Panc1 (cell line): ENCODE data around the gene THUMPD1. TPM values are rescaled to one million over a fixed set of nuclear protein-coding genes. Genes with fewer than 3 reads are reported as not detected.

Source experiments
- ATAC-seq: fragments of 200-7000 bp; cut with Tn5 transposase; 2 replicates; pipeline ENCODE4 v1.9.1; 2020; ENCODE audit warnings: mild to moderate bottlenecking, moderate library complexity
- BruUV-seq: library from RNA; stranded (reverse); fragments of 400-500 nt; replicated peaks from 2 replicates; lab custom pipeline; 2021; lab: Mats Ljungman, UMichigan
- CTCF ChIA-PET: fragments of 300-600 bp; sonication (Branson Sonifier 250); formaldehyde crosslinking; loops from one replicate; lab custom pipeline; 2022; ENCODE audit warnings: antibody characterized with exemption; lab: Charles Lee
- POLR2A ChIA-PET: fragments of 300-600 bp; sonication (Branson Sonifier 250); formaldehyde crosslinking; loops from one replicate; lab custom pipeline; 2022; ENCODE audit warnings: antibody characterized with exemption; lab: Charles Lee
- DNase-seq: peaks from one replicate; pipeline ENCODE4 v3.0.0-alpha.2; 2010; ENCODE audit warnings: low read depth, low spot score
- H3K27ac ChIP-seq: 2 replicates; pipeline ENCODE4 v1.5.1; 2011; ENCODE audit warnings: mild to moderate bottlenecking, low read length, inconsistent platforms
- H3K27me3 ChIP-seq: fragments of 200-500 bp; sonication (Bioruptor generic); 2 replicates; pipeline ENCODE4 v1.6.0; 2014; ENCODE audit warnings: low read length, inconsistent platforms; ENCODE audit not compliant: control insufficient read depth, insufficient read depth
- H3K36me3 ChIP-seq: fragments of 200-500 bp; sonication (Bioruptor generic); 2 replicates; pipeline ENCODE4 v1.5.1; 2014; ENCODE audit warnings: inconsistent platforms, mild to moderate bottlenecking, low read length, moderate library complexity; ENCODE audit not compliant: control insufficient read depth, insufficient read depth
- H3K4me1 ChIP-seq: 2 replicates; pipeline ENCODE4 v1.5.1; 2011; ENCODE audit warnings: inconsistent platforms, mild to moderate bottlenecking, low read length, moderate library complexity; ENCODE audit not compliant: control insufficient read depth, insufficient read depth
- H3K4me3 ChIP-seq, 2 experiments: 2 replicates each; pipeline ENCODE4 v1.5.1; 2011 to 2012; ENCODE audit warnings: low read depth in 2 of 2, low read length in 2 of 2, mild to moderate bottlenecking in 2 of 2, inconsistent platforms in 1 of 2, moderate library complexity in 1 of 2
- H3K9me3 ChIP-seq: fragments of 200-500 bp; sonication (Bioruptor generic); 2 replicates; pipeline ENCODE4 v1.5.1; 2014; ENCODE audit warnings: low read depth, mild to moderate bottlenecking, inconsistent platforms, low read length, moderate library complexity; ENCODE audit not compliant: control insufficient read depth, insufficient read depth
- POLR2AphosphoS5 ChIP-seq: IDR thresholded peaks from 2 replicates; pipeline ENCODE4 v1.6.1; 2012; ENCODE audit warnings: mild to moderate bottlenecking, low read depth, low read length, moderate library complexity
- SIN3A ChIP-seq: IDR thresholded peaks from 2 replicates; pipeline ENCODE4 v1.6.1; 2012; ENCODE audit warnings: low read depth, mild to moderate bottlenecking, low read length, moderate library complexity, borderline replicate concordance; ENCODE audit not compliant: insufficient read depth
- TCF7L2 ChIP-seq: IDR thresholded peaks from 2 replicates; pipeline ENCODE4 v1.6.1; 2011; ENCODE audit warnings: mild to moderate bottlenecking, low read depth, low read length, inconsistent platforms
- in situ Hi-C: cut with HindIII; loops from 2 replicates; pipeline ENCODE4 v1.10.0; 2016; ENCODE audit warnings: low sequenced_read_pairs, low pct_unique_long_range_greater_than_20kb
- intact Hi-C: fragments of 100-400 bp; cut with micrococcal nuclease; formaldehyde crosslinking; loops from one replicate; pipeline ENCODE4 v1.10.0; 2022; ENCODE audit not compliant: unreplicated experiment
- total RNA-seq: library from RNA; stranded (reverse); gene quantifications from one replicate; pipeline ENCODE4 v1.2.1, GENCODE V29; 2021; ENCODE audit not compliant: unreplicated experiment
- TF ChIP-seq, protein P1 (sequence below), 2 experiments: IDR thresholded peaks; 2 replicates each; pipeline ENCODE4 v1.6.1; 2011 to 2012; ENCODE audit warnings: low read depth in 2 of 2, control low read depth in 1 of 2, low read length in 1 of 2, mild to moderate bottlenecking in 1 of 2, moderate library complexity in 1 of 2; ENCODE audit not compliant: insufficient read depth in 1 of 2
- TF ChIP-seq, protein P2 (sequence below): fragments of 450-650 bp; IDR thresholded peaks from 2 replicates; pipeline ENCODE4 v1.5.1; 2017; ENCODE audit warnings: mild to moderate bottlenecking

Gene THUMPD1
- total RNA-seq, 1 experiment from 2014 or later = 36.2 TPM

DNA sequence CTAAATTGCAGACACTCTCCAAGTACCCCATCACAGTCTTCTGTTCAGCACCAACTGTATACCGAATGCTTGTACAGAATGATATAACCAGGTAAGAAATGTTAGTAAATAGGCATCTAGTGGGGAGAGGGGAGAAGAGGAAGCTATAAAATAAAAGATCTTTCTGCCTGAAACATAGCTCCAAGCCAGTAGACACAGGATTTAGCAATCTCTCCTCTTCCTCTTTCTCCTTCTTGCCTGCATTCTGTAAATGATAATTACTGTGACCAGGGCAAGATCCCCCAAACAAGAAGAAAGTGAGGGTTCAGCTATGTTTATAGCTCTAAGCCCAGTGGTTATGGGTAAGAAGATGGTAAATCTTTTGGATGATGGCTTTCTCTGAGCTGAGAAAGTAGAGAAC is 40.1 kb upstream of the THUMPD1 start:
- intact Hi-C loops (no loop called here), in situ Hi-C loops (no loop called here)
- Histone ChIP-seq H3K9me3 (no peaks in the 10 kb centered on the region), H3K27ac (no peak overlapping the region), H3K4me3 (no peak overlapping the region), H3K36me3 (no peaks in the 10 kb centered on the region), H3K27me3 (peaks cover 3% of the 10 kb centered on the region; the same call in 1 of the 2 replicates), H3K4me1 (no peaks in the 10 kb centered on the region)
- DNase-seq = no peak
- TF ChIP-seq TCF7L2 (no peak), POLR2AphosphoS5 (no peak), SIN3A (no peak)
- TF ChIP-seq, protein P1, sequence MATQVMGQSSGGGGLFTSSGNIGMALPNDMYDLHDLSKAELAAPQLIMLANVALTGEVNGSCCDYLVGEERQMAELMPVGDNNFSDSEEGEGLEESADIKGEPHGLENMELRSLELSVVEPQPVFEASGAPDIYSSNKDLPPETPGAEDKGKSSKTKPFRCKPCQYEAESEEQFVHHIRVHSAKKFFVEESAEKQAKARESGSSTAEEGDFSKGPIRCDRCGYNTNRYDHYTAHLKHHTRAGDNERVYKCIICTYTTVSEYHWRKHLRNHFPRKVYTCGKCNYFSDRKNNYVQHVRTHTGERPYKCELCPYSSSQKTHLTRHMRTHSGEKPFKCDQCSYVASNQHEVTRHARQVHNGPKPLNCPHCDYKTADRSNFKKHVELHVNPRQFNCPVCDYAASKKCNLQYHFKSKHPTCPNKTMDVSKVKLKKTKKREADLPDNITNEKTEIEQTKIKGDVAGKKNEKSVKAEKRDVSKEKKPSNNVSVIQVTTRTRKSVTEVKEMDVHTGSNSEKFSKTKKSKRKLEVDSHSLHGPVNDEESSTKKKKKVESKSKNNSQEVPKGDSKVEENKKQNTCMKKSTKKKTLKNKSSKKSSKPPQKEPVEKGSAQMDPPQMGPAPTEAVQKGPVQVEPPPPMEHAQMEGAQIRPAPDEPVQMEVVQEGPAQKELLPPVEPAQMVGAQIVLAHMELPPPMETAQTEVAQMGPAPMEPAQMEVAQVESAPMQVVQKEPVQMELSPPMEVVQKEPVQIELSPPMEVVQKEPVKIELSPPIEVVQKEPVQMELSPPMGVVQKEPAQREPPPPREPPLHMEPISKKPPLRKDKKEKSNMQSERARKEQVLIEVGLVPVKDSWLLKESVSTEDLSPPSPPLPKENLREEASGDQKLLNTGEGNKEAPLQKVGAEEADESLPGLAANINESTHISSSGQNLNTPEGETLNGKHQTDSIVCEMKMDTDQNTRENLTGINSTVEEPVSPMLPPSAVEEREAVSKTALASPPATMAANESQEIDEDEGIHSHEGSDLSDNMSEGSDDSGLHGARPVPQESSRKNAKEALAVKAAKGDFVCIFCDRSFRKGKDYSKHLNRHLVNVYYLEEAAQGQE (IDR thresholded peaks at IDR 0.05; ENCODE audit: insufficient read depth in 1 of 2, low read depth in 2 of 2, low read length in 1 of 2) = no peak
- TF ChIP-seq, protein P2, sequence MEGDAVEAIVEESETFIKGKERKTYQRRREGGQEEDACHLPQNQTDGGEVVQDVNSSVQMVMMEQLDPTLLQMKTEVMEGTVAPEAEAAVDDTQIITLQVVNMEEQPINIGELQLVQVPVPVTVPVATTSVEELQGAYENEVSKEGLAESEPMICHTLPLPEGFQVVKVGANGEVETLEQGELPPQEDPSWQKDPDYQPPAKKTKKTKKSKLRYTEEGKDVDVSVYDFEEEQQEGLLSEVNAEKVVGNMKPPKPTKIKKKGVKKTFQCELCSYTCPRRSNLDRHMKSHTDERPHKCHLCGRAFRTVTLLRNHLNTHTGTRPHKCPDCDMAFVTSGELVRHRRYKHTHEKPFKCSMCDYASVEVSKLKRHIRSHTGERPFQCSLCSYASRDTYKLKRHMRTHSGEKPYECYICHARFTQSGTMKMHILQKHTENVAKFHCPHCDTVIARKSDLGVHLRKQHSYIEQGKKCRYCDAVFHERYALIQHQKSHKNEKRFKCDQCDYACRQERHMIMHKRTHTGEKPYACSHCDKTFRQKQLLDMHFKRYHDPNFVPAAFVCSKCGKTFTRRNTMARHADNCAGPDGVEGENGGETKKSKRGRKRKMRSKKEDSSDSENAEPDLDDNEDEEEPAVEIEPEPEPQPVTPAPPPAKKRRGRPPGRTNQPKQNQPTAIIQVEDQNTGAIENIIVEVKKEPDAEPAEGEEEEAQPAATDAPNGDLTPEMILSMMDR = no peak
- CTCF ChIA-PET = no interaction called here
- POLR2A ChIA-PET = no interaction called here
- BruUV-seq = no TSS peak
- ATAC-seq = no peak

DNA sequence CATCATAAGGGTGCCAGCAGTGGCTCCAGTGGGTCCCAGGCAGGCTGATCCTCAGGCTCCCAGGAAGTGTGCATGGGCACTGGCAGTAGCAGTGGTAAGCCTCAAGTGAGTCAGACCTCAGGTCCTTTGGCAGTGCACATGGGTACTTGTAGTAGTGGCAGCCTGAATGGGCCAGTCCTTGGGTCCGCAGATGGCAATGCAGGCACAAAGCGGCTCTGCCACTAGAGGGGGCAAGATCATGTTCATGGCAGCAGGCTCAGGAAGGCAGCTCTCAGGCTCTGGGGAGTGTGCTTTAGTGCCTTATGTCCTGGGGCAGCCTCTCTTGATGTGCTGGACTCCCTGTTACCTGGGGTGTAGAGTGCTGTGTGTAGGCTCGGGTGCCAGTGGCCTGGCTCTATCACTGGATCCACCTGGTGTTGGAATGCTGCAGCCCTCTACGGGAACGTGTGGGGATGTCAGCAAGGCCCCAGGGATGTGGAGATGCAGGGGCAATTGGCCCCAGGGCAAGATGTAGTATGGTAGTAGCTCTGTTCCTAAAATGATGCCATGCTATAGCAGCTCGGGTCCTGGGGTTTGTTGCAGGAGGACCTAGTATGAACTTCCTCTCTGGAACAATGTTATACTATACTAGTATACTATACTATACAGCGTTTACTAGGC is 33.2 kb upstream of the THUMPD1 start:
- BruUV-seq = no TSS peak
- H3K4me3 ChIP-seq = no peak overlapping the region
- no peaks in the 10 kb centered on the region for H3K9me3 ChIP-seq
- TF ChIP-seq, protein P2 = peak; percentile 90
- no peak for TF ChIP-seq TCF7L2
- no peak overlapping the region for H3K27ac ChIP-seq
- POLR2A ChIA-PET = no interaction called here
- CTCF ChIA-PET = interaction anchor here (0.5 kb wide), 1 partner anchor 33 kb away, joined by 5 read pairs; no protein-coding TSS in a partner anchor
- peak; percentile 98 for ATAC-seq
- intact Hi-C loops (no loop called here), in situ Hi-C loops (no loop called here)
- no peaks in the 10 kb centered on the region for H3K36me3 ChIP-seq
- H3K27me3 ChIP-seq = peaks cover 3% of the 10 kb centered on the region; the same call in 1 of the 2 replicates
- peak; percentile 73 for DNase-seq
- H3K4me1 ChIP-seq = no peaks in the 10 kb centered on the region
